Mesodermal cell (in vitro differentiated cells): ENCODE data around the gene SLC6A17.

ENCODE experiments used
- H3K27ac ChIP-seq: 2 replicates; pipeline ENCODE4 v1.7.0; 2013; ENCODE audit warnings: mild to moderate bottlenecking, low read depth, low read length, moderate library complexity; ENCODE audit not compliant: severe bottlenecking
- H3K36me3 ChIP-seq: 2 replicates; pipeline ENCODE4 v1.7.1; 2013; ENCODE audit warnings: mild to moderate bottlenecking, low read length, moderate library complexity; ENCODE audit not compliant: control insufficient read depth, insufficient read depth
- H3K4me1 ChIP-seq: one replicate; pipeline ENCODE4 v1.7.1; 2013; ENCODE audit warnings: mild to moderate bottlenecking, low read length; ENCODE audit not compliant: insufficient read depth, control insufficient read depth, poor library complexity, severe bottlenecking
- H3K4me3 ChIP-seq: 2 replicates; pipeline ENCODE4 v1.7.0; 2013; ENCODE audit warnings: low read length, control low read depth, mild to moderate bottlenecking; ENCODE audit not compliant: insufficient read depth, poor library complexity, severe bottlenecking; ENCODE audit errors: extremely low read depth
- H3K9me3 ChIP-seq: 2 replicates; pipeline ENCODE4 v1.7.1; 2013; ENCODE audit warnings: mild to moderate bottlenecking, low read length, moderate library complexity; ENCODE audit not compliant: control insufficient read depth
- WGBS, 2 experiments: methylation state at CpG; one replicate each; pipeline ENCODE4 v1.1.5; 2013; ENCODE audit warnings: missing lambda C conversion rate in 2 of 2; ENCODE audit not compliant: insufficient coverage in 2 of 2; 5-methylcytosine and 5-hydroxymethylcytosine counted together

Gene SLC6A17

GRCh38 chr1:110118636-110119396 lies 31.5 kb upstream of the SLC6A17 start:
- no peak overlapping the region for H3K4me3 ChIP-seq

DNA sequence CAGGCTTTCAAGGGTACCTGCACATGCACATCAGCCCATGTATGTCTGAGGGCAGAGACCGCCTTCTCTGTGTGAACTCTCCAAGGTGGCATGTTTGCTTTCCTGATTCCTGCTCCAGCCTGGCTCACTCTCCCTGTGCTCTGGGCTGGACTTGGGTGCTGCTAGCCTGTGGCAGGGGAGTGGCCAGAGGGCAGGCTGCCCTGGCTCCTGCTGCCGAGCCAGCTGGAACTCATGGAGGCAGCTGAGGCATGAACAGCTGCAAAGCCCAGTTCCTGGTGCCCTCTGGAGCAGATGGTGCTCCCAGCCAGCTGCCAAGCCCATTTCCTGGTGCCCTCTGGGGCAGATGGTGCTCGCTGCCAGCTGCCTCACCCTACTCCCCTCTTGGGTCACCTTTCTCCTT lies 30.5 kb upstream of the SLC6A17 start:
- H3K27ac ChIP-seq: no peak overlapping the region
- no peak overlapping the region for H3K4me3 ChIP-seq
- WGBS, 2 experiments: 90 to 95% methylated on average over 2 of the region's 3 CpGs
- H3K36me3 ChIP-seq: no peaks in the 10 kb centered on the region
- no peaks in the 10 kb centered on the region for H3K4me1 ChIP-seq
- H3K9me3 ChIP-seq: peaks cover 10% of the 10 kb centered on the region

More at GRCh38 chr1:110118636-110119396, 31.5 kb upstream of the SLC6A17 start:
- H3K4me1 ChIP-seq: no peaks in the 10 kb centered on the region
- WGBS, 2 experiments: 63 to 88% methylated on average over 3 to 4 of the region's 7 CpGs
- H3K9me3 ChIP-seq: peaks cover 3% of the 10 kb centered on the region
- no peaks in the 10 kb centered on the region for H3K36me3 ChIP-seq
- H3K27ac ChIP-seq: no peak overlapping the region

DNA sequence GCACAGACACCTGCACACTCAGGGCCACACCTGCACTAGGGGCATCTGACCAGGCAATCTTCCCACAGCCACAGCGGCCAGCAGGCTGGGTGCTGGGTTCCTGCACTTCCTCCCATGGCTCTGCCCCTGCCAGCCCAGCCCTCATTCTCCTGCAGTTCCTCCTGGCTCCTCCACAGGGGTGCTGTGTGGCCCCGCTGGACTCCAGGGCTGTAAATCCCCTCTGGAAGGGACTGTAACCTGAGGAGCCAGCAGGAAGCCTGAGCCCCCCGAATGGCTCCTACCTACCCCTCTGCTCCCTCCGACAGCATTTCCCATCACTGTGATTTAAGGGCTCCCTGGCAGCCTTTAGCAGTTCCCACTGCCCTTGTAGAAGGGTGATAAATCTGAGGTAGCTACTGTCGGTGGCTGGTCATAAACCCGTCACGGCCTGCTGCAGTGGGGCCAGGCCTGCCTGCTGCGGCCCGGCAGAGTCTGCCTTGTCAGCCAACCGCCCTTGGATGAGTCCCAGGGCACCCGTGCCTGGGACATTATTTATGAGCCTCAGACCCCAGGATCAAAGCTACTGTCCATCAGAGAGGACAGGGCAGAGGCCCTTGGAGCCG lies 29.2 kb upstream of the SLC6A17 start:
- Histone ChIP-seq H3K27ac (no peak overlapping the region), H3K4me3 (no peak overlapping the region), H3K36me3 (no peaks in the 10 kb centered on the region), H3K9me3 (peaks cover 13% of the 10 kb centered on the region), H3K4me1 (no peaks in the 10 kb centered on the region)
- WGBS, 2 experiments: 72 to 73% methylated on average over 8 to 10 of the region's 12 CpGs

DNA sequence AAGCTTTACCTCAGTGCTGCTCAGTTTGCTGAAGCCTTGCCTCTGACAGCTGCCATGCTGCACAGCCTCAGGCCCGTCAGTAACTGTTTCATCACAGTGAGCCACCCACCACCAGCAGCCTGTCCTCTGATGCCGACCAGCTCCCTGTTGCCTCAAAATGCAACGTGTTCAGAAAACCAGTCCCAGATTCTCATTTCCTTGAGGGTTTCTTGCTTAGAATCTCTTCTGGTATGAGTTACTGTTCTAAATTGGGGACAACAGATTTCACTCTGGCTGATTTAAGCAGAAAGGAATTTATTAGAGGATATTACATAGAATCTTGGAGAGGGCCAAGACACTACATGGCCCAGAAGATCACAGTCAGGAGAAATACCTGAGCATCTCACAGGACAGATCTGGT lies 27.1 kb upstream of the SLC6A17 start:
- 50 to 95% methylated on average over 1 to 2 of the region's 3 CpGs for WGBS, 2 experiments
- Histone ChIP-seq H3K4me1 (no peaks in the 10 kb centered on the region), H3K27ac (no peak overlapping the region), H3K36me3 (no peaks in the 10 kb centered on the region), H3K4me3 (no peak overlapping the region), H3K9me3 (peaks cover 18% of the 10 kb centered on the region)

GRCh38 chr1:110125810-110126209 lies 24.5 kb upstream of the SLC6A17 start:
- no peak overlapping the region for H3K27ac ChIP-seq
- 82 to 97% methylated on average over 3 of the region's 4 CpGs for WGBS, 2 experiments
- no peaks in the 10 kb centered on the region for H3K36me3 ChIP-seq
- H3K4me3 ChIP-seq: no peak overlapping the region
- peaks cover 18% of the 10 kb centered on the region for H3K9me3 ChIP-seq
- no peaks in the 10 kb centered on the region for H3K4me1 ChIP-seq

DNA sequence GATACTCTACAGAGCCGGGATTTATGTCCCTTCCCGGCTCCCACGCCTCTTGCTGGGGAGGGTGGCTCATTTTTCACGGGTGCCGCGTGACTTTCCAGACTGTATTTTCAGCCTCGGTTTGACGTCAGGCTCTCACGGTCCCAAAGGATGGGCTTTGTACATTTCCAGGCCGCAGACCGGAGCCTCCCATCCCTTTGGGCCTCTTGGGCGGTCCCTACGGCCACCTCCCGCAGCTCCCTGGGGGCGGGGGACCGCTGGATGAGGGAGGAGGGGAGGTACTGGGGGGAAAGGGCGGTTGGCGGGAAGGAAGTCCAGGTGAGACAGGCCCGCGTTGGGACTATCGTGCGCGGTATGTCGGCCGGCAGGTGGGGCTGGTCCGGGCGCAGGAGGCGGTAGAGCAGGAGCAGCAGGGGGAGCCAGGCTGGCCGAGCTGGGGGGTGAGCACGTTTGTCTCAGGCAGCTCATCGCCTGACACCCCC lies 20.1 kb upstream of the SLC6A17 start:
- WGBS, 2 experiments: 43 to 59% methylated on average over 20 to 24 of the region's 31 CpGs
- Histone ChIP-seq H3K27ac (no peak overlapping the region), H3K4me1 (no peaks in the 10 kb centered on the region), H3K4me3 (no peak overlapping the region), H3K9me3 (peaks cover 8% of the 10 kb centered on the region), H3K36me3 (no peaks in the 10 kb centered on the region)

DNA sequence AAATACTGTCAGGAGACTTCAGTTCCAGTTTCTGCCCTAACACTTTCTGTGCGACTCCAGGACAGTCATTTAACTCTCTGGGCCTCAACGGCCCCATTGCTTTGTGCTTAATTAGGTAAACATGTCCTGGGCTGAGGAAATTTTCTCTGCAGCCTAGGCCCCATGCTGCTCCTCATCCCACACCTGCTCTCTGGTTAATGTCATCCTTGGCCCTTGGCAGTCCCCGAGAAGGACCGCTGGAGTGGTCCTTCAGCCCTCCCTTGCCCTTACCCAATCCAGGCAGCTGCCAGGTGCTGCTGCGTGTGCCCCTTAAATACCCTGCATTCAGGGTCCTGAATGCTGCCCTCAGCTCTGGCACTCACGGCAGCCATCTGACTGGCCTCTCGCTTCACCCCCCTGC lies 19.3 kb upstream of the SLC6A17 start:
- WGBS, 2 experiments: 72 to 80% methylated on average over 6 of the region's 7 CpGs
- H3K4me1 ChIP-seq: no peaks in the 10 kb centered on the region
- H3K27ac ChIP-seq: no peak overlapping the region
- peaks cover 5% of the 10 kb centered on the region for H3K9me3 ChIP-seq
- no peaks in the 10 kb centered on the region for H3K36me3 ChIP-seq
- no peak overlapping the region for H3K4me3 ChIP-seq

DNA sequence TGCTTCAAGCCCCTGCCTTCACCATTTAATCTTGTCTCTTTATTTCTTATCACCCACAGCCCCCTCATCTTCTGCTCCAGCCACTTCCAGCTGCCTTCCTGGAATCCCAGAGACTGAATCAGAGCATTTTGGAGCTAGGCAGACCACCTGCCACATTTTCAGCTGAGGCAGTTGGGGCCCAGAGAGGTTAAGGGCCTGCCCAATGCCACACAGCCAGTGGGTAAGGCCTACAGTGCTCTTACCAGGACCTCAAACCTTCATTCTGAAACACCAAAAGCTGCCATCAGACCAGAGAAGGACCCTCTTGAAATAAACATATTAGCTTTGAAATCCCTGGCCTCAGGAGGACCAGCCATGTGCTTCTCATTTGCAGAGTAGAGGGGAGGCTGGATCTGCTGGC lies 17.6 kb upstream of the SLC6A17 start:
- H3K9me3 ChIP-seq: no peaks in the 10 kb centered on the region
- no peak overlapping the region for H3K27ac ChIP-seq
- no peak overlapping the region for H3K4me3 ChIP-seq
- no peaks in the 10 kb centered on the region for H3K36me3 ChIP-seq
- H3K4me1 ChIP-seq: peaks cover 12% of the 10 kb centered on the region

DNA sequence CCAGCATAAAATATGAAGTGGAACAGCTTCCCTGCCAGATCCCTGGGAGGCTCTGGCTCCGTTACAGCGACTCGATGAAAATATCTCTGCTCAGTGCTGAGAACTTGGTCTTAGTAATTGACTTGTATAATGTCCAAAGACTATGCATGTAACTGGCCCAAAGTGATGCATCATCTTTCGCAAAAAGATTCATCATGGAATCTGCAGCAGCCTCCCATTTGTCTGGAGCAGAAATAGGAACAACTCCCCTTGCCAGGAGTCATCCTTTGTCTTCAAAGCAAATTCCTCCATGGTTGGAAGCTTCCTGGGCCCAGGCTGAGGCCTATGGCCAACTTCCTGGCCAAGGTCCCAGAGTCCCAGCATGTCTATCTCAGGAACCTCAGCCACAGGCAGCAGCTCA lies 16.9 kb upstream of the SLC6A17 start:
- no peaks in the 10 kb centered on the region for H3K36me3 ChIP-seq
- H3K9me3 ChIP-seq: no peaks in the 10 kb centered on the region
- H3K4me3 ChIP-seq: no peak overlapping the region
- peaks cover 12% of the 10 kb centered on the region for H3K4me1 ChIP-seq
- 88 to 89% methylated on average over 4 of the region's 4 CpGs for WGBS, 2 experiments
- H3K27ac ChIP-seq: no peak overlapping the region

DNA sequence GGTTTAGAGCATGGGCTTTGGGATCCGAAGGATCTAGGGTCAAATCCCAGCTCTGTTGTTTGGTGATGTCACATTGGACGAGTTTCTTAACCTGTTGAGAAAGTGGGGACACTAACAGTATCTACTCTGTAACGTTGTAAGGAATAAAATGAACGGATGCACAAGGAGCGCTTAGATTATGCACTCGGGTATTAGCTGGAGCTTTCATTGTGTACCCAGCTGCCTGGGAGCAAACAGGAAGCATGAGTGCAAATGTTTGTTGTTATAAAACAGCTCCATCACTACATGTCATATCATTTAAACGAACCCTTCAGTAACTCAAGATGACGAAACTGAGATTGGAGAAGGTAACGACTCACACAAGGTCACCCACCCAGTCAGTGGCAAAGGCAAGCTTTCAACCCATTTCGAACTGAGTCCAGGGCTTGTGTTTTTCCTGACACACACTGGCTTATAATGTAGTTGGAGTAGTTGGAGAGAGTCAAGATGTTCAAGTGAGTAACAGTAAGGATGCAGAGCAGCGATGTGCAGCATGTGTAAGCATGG lies 16.2 kb upstream of the SLC6A17 start:
- no peak overlapping the region for H3K27ac ChIP-seq
- H3K4me3 ChIP-seq: no peak overlapping the region
- 89 to 94% methylated on average over 8 to 10 of the region's 11 CpGs for whole genome bisulfite sequencing, 2 experiments
- peaks cover 12% of the 10 kb centered on the region for H3K4me1 ChIP-seq
- H3K9me3 ChIP-seq: no peaks in the 10 kb centered on the region
- H3K36me3 ChIP-seq: no peaks in the 10 kb centered on the region

GRCh38 chr1:110135246-110135645 lies 15.0 kb upstream of the SLC6A17 start:
- no peaks in the 10 kb centered on the region for H3K9me3 ChIP-seq
- WGBS, 2 experiments: 63 to 66% methylated on average over 2 of the region's 4 CpGs
- H3K4me3 ChIP-seq: no peak overlapping the region
- no peak overlapping the region for H3K27ac ChIP-seq
- peaks cover 12% of the 10 kb centered on the region for H3K4me1 ChIP-seq
- H3K36me3 ChIP-seq: no peaks in the 10 kb centered on the region
